ENCODE results near the gene KNG1.

The KNG1 gene

GRCh38 chr3:186779204-186779603 lies 62.0 kb downstream of the KNG1 start:
- DNase-seq, result no peak

- no peak for DNase-seq
Measured at GRCh38 chr3:186782542-186783057, 65.4 kb downstream of the KNG1 start.

GRCh38 chr3:186783058-186783730 lies 66.0 kb downstream of the KNG1 start, which contains the start of gene EIF4A2:
EIF4A2 (plus strand) TSS chr3:186783577; CDS start chr3:186783611, 34 bp downstream.
- DNase-seq, result peak; percentile 92

GRCh38 chr3:186783731-186784515 lies 66.8 kb downstream of the KNG1 start:
- DNase-seq, result peak; percentile 78

- DNase-seq, result no peak
Measured at GRCh38 chr3:186784820-186785494, 67.8 kb downstream of the KNG1 start.

- no peak for DNase-seq
Measured at GRCh38 chr3:186785495-186786018, 68.4 kb downstream of the KNG1 start.

GRCh38 chr3:186786922-186787321 lies 69.8 kb downstream of the KNG1 start:
- no peak for DNase-seq

GRCh38 chr3:186787642-186788481 lies 70.7 kb downstream of the KNG1 start:
- DNase-seq, result no peak

- DNase-seq, result no peak
Measured at GRCh38 chr3:186788482-186789370, 71.6 kb downstream of the KNG1 start.

- DNase-seq, result no peak
Measured at GRCh38 chr3:186789554-186790260, 72.5 kb downstream of the KNG1 start.

- DNase-seq, result peak; percentile 49
Measured at GRCh38 chr3:186790261-186790981, 73.3 kb downstream of the KNG1 start.

Data from fibroblast of skin of scalp (primary cell).